ENCODE data around the gene TLR4.

GRCh38 chr9:117656002-117656401 lies 48.2 kb upstream of the TLR4 start:
- TF ChIP-seq CTCF (conservative IDR thresholded peaks at IDR 0.05 in 1 of 2, IDR thresholded peaks at IDR 0.05 in 1 of 2; ENCODE audit: extremely low read depth in 1 of 2, insufficient read depth in 1 of 2, low read depth in 1 of 2, low read length in 2 of 2) (no peak), EZH2 (IDR thresholded peaks at IDR 0.05; ENCODE audit: borderline replicate concordance, low read length) (no peak)

All from mammary epithelial cell (primary cell).